Measurements from ENCODE around the gene CPM. TPM values are rescaled to one million over a fixed set of nuclear protein-coding genes. Genes with fewer than 3 reads are reported as not detected.

Gene CPM
- polyA plus RNA-seq, 1 experiment = 5.8 TPM

DNA sequence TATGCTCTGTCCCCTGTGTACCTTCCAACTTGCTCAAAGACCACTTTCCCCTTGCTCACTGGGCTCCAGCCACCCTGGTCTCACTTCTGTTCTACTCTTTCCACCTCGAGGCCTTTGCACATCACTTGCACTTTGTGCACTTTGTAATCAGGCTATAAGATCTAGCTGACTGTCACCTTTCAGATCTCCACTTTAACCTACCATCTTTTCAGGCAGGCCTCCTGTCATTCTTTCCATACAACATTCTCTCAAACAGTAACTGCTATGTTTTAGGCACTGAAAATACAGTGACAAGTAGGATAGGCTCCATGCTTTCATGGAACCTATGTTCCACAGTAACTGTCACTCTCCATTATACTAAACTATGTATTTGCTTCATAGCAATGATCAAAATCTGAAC, 14.0 kb downstream of the CPM start:
- Histone ChIP-seq H3K36me3 (ENCODE audit: control insufficient read depth, insufficient read depth, low read length) (no peaks in the 10 kb centered on the region), H3K27me3 (ENCODE audit: control insufficient read depth, insufficient read depth, low read length) (no peaks in the 10 kb centered on the region), H3K4me3 (ENCODE audit: low read depth, low read length) (no peak overlapping the region)
- DNase-seq (ENCODE audit: low read depth) = no peak
- ChIA-PET CTCF (no interaction called here), POLR2A (no interaction called here)
- TF ChIP-seq, protein P1, sequence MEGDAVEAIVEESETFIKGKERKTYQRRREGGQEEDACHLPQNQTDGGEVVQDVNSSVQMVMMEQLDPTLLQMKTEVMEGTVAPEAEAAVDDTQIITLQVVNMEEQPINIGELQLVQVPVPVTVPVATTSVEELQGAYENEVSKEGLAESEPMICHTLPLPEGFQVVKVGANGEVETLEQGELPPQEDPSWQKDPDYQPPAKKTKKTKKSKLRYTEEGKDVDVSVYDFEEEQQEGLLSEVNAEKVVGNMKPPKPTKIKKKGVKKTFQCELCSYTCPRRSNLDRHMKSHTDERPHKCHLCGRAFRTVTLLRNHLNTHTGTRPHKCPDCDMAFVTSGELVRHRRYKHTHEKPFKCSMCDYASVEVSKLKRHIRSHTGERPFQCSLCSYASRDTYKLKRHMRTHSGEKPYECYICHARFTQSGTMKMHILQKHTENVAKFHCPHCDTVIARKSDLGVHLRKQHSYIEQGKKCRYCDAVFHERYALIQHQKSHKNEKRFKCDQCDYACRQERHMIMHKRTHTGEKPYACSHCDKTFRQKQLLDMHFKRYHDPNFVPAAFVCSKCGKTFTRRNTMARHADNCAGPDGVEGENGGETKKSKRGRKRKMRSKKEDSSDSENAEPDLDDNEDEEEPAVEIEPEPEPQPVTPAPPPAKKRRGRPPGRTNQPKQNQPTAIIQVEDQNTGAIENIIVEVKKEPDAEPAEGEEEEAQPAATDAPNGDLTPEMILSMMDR (IDR thresholded peaks at IDR 0.05; ENCODE audit: insufficient read depth, low read depth, low read length) = no peak

DNA sequence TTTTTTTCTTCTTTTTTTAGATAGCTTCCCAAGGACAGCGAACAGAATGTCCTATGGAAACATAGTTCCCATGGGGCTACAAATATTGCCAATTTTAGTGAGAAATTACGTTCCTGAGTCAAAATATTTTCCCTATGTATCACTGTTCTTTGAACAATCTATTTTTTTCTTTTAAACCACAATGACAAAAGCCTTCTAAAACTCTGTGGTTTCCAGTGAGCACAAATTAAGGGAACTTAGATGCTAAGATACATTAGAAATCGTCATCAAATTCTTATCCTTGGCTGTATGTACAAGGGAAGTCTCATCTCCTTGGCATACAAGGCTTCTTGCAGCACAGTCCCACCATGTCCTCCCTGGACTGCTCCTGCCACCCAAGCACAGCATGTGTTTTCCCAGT, 17.9 kb downstream of the CPM start:
- Histone ChIP-seq H3K4me3 (ENCODE audit: low read depth, low read length) (no peak overlapping the region), H3K27me3 (ENCODE audit: control insufficient read depth, insufficient read depth, low read length) (no peaks in the 10 kb centered on the region), H3K36me3 (ENCODE audit: control insufficient read depth, insufficient read depth, low read length) (no peaks in the 10 kb centered on the region)
- CTCF ChIA-PET = interaction anchor here (0.6 to 1.4 kb wide), 3 partner anchors 12 to 192 kb away, joined by 3 to 4 read pairs (median 3); no protein-coding TSS in a partner anchor
- peak; percentile 74 for DNase-seq (ENCODE audit: low read depth)
- TF ChIP-seq, protein P1 (IDR thresholded peaks at IDR 0.05; ENCODE audit: insufficient read depth, low read depth, low read length) = no peak
- POLR2A ChIA-PET = interaction anchor here (0.5 kb wide), 1 partner anchor 39 kb away, joined by 5 read pairs; no protein-coding TSS in a partner anchor

DNA sequence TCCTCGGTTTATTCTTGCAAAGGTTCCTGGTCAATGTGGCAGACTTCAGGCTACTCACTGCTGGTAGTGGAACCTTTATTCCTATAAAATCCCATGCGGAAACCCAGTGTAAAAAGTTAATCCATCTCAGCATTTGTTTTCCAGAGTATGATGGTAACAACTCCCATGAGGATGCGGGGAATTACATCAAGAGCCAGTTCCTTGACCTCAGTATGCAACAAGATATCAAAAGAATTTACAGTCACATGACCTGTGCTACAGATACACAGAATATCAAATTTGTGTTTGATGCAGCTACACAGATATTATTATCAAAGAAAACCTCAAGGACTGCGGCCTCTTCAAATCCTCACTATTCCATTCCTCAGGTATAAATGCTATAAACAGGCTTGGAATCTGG, 19.3 kb downstream of the CPM start:
- POLR2A ChIA-PET = no interaction called here
- CTCF ChIA-PET = interaction anchor here (1.0 to 1.6 kb wide), 2 partner anchors 11 to 12 kb away, joined by 3 read pairs; no protein-coding TSS in a partner anchor

DNA sequence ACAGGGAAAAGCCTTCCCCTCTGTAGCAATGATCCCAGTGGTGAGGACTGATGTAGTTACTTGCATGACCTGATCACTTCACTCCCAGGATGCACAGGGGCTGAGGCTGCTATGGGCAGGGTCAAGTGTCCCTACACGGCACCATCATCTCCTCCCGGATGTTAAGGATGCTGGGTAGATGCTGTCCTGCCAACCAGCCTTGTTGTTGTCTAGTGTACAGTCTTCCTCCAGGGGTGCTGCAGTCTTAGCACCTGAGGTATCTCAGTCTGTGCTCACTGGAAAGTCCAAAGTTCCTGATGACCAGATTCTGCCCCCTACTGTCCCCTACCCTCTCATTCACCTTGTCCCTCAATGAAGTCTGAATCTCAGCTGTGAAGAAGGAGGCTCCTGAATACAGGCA, 20.1 kb downstream of the CPM start:
- H3K36me3 ChIP-seq (ENCODE audit: control insufficient read depth, insufficient read depth, low read length) = no peaks in the 10 kb centered on the region
- POLR2A ChIA-PET = no interaction called here
- no peak for DNase-seq (ENCODE audit: low read depth)
- CTCF ChIA-PET = interaction anchor here (1.6 kb wide), 1 partner anchor 10 kb away, joined by 3 read pairs; no protein-coding TSS in a partner anchor
- no peaks in the 10 kb centered on the region for H3K27me3 ChIP-seq (ENCODE audit: control insufficient read depth, insufficient read depth, low read length)
- no peak overlapping the region for H3K4me3 ChIP-seq (ENCODE audit: low read depth, low read length)
- TF ChIP-seq, protein P1 (IDR thresholded peaks at IDR 0.05; ENCODE audit: insufficient read depth, low read depth, low read length) = no peak

More for the DNA sequence above, 19.3 kb downstream of the CPM start:
- TF ChIP-seq, protein P1 (IDR thresholded peaks at IDR 0.05; ENCODE audit: insufficient read depth, low read depth, low read length) = no peak
- no peaks in the 10 kb centered on the region for H3K36me3 ChIP-seq (ENCODE audit: control insufficient read depth, insufficient read depth, low read length)
- H3K4me3 ChIP-seq (ENCODE audit: low read depth, low read length) = no peak overlapping the region
- no peak for DNase-seq (ENCODE audit: low read depth)
- no peaks in the 10 kb centered on the region for H3K27me3 ChIP-seq (ENCODE audit: control insufficient read depth, insufficient read depth, low read length)

DNA sequence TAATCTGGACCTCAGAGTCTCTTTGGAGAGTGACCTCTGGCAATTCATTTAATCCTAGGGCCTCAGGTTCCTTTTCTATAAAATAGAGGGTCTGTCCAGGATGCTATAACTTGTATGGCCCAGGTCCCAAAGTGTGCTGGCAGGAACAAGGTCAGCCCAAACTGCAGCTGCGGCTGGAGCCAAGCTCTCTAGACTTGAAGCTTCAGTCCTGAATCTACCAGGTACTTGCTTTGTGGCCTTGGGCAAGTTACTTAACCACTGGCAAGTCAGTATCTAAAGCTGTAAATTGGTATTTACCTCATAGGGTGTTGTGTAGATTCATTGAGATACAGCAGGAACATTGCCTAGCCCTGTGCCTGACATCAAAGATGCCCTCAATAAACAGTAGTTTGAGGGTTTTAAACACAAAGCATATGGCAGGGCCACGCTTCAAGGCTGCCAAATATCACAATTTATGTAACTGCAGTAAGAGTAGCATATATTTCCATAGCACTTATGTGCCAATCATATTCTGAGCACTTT, 21.7 kb downstream of the CPM start:
- ChIA-PET CTCF (interaction anchor here (0.8 to 1.4 kb wide), 2 partner anchors 12 to 37 kb away, joined by 3 read pairs; no protein-coding TSS in a partner anchor), POLR2A (interaction anchor here (0.7 kb wide), 1 partner anchor 190 kb away, joined by 3 read pairs; no protein-coding TSS in a partner anchor)
- Histone ChIP-seq H3K36me3 (ENCODE audit: control insufficient read depth, insufficient read depth, low read length) (no peaks in the 10 kb centered on the region), H3K27me3 (ENCODE audit: control insufficient read depth, insufficient read depth, low read length) (no peaks in the 10 kb centered on the region), H3K4me3 (ENCODE audit: low read depth, low read length) (no peak overlapping the region)
- TF ChIP-seq, protein P1 (IDR thresholded peaks at IDR 0.05; ENCODE audit: insufficient read depth, low read depth, low read length) = no peak
- no peak for DNase-seq (ENCODE audit: low read depth)
